DOHH2 (cell line): Measurements from ENCODE around the gene KSR1.
"Not testable (repeated sequence)": the region's sequence is repeated elsewhere in the genome, so short reads cannot be mapped to it uniquely, and the experiment has no call there.

Experiments used
- EZH2phosphoT487 ChIP-seq: fragments of 200-600 bp; sonication (generic); IDR thresholded peaks from 2 replicates; pipeline ENCODE4 v1.6.1; 2017; ENCODE audit warnings: borderline replicate concordance, mild to moderate bottlenecking, antibody characterized with exemption, low read length, moderate library complexity, mixed read lengths
- TF ChIP-seq, protein P1 (sequence below): fragments of 200-600 bp; sonication (generic); IDR thresholded peaks from one replicate; pipeline ENCODE4 v1.5.1; 2014; ENCODE audit warnings: antibody characterized with exemption, mild to moderate bottlenecking, low read depth, low read length; ENCODE audit not compliant: poor library complexity, severe bottlenecking

GRCh38 chr17:27645621-27646020 lies 189.4 kb downstream of the KSR1 start:
- TF ChIP-seq, protein P1, sequence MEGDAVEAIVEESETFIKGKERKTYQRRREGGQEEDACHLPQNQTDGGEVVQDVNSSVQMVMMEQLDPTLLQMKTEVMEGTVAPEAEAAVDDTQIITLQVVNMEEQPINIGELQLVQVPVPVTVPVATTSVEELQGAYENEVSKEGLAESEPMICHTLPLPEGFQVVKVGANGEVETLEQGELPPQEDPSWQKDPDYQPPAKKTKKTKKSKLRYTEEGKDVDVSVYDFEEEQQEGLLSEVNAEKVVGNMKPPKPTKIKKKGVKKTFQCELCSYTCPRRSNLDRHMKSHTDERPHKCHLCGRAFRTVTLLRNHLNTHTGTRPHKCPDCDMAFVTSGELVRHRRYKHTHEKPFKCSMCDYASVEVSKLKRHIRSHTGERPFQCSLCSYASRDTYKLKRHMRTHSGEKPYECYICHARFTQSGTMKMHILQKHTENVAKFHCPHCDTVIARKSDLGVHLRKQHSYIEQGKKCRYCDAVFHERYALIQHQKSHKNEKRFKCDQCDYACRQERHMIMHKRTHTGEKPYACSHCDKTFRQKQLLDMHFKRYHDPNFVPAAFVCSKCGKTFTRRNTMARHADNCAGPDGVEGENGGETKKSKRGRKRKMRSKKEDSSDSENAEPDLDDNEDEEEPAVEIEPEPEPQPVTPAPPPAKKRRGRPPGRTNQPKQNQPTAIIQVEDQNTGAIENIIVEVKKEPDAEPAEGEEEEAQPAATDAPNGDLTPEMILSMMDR = not testable (repeated sequence)
- TF ChIP-seq EZH2phosphoT487 = not testable (repeated sequence)
